ENCODE measurements around the gene LPAR3.

The LPAR3 gene

DNA sequence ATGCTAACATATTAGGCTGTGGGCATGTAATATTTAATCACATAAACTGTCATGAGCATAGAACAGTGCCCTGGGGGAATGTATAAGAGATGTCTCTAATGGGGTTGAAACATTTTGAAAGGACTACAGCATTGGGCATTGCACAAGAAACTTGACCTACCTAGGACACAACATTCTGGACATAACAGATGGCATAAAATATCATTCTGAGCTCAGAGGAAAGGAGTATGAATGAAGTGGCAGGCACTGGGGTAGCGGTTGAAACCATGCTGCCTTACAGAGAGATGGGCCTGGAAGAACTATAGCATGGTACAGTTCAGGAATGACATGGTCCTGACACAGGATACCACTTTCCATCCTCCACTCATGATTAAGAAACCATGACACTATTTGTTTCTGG is 69.0 kb downstream of the LPAR3 start:
- DNase-seq = no peak

DNA sequence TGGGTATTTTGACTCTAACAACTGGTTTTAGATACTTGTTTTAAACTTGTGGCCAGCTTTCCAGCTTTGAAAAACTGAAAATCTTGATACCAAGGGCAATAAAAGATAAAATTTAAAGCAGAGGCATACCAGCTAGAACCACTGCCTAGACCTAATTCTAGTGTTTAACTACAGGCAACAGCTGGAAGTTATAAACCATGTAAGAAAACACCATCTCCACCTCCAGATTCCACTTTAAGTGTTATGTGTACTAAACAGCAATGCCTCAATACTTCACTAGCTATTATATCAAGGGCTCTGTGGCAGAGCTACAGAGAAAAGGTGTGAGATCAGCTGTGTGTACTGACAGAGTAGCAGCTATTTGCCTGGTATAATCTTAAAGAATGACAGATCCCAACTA is 69.5 kb downstream of the LPAR3 start:
- no peak for DNase-seq

DNA sequence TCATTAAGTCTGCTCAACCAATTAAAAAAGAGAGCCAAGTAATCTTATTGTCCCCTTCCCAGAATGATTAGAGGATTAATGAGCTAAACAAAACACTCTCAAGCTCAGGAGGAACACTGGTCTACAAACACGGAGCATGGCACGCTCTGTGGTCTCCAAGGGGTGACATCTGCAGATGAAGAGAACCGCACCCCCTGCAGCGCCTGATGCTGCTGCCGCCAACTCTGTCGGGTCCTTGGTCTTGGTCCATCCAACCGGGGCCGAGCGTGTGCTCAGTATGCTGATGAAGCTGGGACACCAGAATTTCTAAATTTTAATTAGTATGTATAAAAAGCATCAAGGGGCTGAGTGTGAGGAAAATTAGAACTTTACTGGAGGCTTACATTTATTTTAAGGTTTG is 82.7 kb downstream of the LPAR3 start:
- DNase-seq = no peak

DNA sequence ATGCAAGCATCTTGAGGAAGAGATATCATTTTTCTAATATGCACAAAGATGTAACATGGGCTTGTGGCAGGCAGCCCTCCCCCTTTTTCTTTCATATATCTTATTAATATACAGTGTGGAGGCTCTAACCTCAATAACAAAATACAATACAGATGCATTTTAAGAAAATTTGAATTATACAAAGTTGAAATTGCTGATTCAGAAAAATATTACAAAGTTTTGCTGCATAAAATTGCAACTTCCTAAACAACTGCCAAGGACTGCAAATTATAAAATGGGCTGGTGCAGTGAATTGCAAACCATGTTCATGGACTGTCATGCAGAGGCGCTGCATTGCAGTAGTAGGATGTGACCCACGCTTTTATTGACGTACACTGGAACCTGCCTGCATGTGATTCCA is 84.0 kb downstream of the LPAR3 start:
- no peak for DNase-seq

DNA sequence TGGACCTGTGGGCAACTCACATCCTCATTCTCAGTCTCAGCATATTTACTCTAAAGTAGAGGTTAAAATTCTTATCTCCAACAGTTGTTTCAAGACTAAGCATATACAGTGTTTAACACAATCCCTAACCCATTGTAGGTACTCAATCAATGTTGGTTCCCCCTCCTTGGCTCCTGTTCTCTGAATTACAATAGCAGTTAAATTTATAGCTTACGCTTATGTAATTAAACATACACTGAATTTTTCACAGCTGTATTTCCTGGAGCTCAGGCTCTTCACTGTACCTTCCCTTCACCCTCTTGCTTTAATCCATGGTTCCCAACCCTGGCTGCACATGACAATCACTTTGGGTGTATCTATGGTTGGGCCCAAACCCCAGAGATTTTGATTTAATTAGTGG is 89.4 kb downstream of the LPAR3 start:
- DNase-seq = no peak

DNA sequence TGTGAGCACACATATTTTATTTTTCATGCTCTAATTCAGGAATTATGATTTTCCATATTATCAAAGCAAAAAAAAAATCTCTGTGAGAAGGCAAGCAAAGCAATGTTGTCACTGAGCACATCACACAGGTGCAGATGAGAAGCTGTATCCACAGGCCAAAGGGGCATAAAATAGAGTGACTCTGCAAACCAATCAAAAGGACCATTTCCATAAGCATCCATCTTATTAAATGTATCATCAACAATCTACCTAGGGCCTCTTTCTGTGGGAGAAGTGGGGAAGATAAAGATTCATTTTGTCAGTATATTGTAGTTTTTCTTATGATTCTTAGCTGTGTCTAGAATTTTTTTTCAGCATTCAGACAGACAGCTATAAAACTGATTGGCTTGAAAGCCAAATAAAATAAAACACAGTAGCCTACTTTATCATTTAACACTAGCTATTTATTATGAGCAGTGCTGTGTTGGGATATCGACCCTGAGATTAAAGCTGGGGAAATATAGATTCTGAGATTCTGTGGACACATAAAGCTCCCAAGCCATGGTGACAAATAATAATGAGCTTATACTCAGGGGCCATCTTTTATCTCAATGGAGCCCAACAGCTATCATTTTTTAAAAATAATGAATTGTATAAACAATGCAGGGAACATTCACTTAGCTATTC is 90.3 kb downstream of the LPAR3 start:
- DNase-seq = no peak

DNA sequence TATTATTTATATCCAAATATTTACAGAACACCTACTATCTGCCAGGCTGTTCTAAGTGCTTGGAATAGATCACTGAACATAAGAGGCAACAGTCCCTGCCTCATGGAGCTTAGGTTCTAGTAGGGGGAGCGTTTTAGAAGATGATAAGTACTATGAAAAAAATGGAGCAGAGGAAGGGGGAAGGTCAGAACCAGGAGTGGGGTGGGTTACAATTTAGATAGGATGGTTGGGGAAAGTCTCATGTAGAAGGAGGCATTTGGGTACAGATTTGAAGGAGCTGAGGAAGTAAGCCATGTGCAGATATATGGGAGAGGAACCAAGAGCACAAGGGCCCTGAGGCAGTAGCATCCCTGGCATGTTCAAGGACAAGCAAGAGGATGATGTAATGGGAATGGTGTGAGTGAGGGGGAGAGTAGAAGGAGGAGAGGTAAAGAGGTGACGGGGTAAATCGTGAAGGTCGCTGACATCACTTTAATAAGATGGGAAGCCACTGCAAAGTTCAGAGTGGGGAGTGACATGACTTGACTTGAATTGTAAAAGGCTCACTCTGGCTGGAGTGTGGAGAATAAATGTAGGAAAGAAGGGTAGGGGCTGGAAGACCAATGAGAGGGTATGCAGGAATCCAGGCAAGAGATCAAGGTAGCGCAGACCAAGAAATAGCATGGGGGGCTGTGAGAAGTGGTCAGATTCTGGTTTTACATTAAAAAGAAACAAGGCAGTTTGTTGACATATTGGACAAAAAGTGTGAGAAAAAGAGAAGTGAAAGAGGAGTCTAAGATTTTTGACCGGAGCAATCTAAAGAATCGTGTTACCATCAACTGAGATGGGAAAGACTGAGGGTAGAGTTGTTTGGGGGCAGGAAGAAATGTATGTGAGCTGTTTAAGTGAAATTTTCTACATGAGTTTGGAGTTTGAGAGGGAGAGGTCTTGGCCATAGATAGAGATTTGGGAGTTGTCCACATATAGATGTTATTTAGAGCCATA is 92.6 kb downstream of the LPAR3 start:
- no peak for DNase-seq

DNA sequence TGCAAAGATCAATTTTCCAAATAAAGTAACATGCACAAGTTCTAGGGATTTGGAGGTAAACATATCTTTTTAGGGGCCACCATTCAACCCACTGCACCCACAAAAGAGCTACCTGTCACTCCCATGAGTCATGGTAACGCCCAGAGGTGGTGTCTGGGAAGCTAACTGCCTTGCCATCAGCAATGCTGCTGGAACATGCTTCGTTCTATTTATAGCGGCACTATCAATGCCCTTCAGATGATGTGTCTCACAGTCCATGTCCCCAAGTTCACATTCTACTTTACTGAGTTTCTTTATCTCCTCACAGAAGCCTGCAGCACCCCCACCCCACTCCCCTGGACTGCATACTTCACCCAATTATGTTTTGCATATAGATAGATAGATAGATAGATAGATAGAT is 95.4 kb downstream of the LPAR3 start:
- DNase-seq = no peak

DNA sequence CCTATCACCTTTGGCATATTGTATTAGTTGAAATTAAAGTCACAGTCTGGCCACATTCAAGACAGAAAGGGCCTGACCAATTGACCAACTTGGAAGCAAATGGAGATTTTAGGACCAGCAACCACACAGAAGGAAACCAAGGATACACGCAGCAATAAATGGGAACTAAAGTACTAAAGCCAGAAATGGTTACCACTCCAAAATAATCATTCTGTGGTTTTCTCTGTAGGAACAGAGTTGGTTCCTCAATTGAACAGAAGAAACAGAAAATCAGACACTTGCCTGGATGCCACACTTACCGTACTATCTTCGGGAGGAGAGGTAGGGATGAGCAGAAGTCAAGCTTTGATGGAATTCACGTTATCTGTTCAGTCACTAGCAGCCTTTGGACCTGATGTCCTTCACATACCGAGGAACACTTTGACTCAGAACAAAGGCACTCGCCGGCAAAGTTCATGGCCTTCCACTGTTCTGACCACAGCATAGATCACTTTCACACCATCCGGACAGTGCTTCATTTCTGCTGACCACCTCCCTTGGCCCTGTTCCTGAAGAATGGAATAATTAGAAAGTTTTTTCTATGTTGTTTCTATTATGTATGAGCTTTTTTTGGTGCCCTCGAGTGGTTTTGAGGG is 96.9 kb downstream of the LPAR3 start:
- DNase-seq = no peak

DNA sequence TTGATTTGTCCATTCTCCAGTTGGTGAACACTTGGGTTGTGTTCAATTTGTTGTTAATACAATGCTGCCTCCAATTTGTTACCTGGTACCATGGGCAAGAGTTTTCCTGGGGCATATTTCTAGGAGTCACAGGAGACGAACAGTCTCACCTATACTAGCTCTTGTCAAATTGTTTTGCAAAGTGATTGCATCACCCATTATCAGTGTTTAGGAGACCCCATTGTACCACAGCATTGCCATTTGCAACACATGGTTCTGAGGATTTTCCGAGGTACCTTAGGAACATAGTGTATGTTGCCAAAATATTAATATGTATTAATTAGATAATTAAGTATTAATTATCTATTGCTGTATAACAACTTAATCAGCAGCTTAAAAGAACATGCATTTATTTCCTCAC is 97.8 kb downstream of the LPAR3 start:
- no peak for DNase-seq

DNA sequence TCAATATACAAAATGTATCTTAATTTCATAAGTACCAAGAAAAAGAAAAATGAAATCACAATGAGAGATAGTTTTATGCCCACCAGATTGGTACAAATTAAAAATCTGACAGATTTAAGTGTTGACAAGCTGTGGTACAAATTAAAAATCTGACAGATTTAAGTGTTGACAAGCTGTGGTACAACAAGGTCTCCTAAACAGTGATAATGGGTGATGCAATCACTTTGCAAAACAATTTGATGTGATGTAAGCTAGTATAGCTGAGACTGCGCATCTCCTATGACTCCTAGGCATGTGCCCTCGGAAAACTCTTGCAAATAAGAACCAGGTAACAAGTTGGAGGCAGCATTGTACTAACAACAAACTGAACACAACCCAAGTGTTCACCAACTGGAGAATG is 100.6 kb downstream of the LPAR3 start:
- DNase-seq = no peak

DNA sequence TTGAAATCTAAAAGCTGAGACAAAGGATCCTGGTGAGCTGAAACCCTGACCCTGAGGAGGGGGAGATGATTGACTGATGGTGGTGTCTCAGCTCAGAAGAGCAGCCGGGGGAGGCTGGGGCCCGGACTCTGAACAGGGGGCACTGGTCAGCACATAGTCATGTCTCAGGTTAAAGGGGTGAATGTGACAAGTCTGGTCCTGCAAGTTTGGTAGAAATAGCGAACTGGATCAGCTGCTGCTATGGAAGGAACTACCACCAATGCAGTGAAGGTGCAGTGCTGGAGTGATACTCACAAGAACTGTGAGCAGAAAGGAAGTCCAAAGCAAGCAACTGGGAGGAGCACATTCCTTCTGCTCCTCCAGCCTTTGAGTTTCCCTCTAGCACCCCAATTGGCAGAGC is 104.0 kb downstream of the LPAR3 start:
- no peak for DNase-seq

DNA sequence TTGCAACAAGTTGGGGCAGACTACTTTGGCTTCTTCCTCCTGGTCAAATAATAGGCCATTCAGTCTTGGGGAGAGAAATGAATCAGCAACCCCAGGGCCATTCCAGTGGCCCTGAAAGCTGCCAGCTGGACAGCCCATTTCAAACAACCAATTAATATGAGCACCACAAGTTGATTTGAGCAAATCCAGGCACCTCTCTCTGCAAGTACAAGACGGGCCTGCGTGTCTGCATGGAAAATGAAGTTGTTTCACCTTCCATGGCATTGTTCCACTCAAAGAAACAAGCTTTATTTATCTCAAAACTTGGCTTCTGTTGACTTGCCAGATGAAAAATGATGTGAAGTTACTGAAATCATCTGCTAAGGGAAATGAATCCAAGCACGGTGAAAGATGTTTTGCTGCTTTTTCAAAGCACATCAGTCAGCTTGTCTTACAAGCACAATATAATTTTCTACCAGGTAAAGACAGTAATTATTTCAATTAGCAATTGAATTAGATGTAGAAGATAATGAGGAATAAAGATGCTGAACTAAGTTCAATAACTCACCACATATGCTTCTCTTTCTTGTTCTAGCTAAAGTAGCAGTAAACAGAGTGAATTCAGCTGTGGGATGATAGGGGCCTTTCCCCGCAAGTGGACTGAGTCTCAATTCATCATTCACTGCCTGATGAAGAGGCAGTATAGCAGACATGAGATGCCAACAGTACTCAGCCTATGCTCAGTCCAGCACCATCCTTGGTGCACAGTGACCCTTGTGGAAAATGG is 107.6 kb downstream of the LPAR3 start:
- DNase-seq = no peak

DNA sequence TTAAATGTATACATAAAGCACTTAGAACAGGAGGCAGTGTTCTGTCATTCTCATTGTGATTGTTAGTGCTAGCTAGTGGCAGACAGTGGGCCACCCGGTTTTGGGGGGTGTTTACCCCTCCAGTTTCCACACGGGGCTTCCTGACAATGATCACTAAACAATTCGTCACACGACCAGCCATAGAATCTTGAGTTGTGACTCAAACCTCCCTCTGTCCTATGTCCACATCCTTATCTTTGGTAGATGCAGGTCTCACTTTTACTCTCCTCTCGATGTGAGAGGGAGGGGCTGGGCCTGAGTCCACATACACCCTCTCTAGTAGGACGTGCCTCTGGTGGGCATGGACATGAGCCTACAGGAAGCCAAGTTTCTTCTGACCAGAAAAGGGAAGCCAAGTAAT is 110.1 kb downstream of the LPAR3 start:
- DNase-seq = no peak

DNA sequence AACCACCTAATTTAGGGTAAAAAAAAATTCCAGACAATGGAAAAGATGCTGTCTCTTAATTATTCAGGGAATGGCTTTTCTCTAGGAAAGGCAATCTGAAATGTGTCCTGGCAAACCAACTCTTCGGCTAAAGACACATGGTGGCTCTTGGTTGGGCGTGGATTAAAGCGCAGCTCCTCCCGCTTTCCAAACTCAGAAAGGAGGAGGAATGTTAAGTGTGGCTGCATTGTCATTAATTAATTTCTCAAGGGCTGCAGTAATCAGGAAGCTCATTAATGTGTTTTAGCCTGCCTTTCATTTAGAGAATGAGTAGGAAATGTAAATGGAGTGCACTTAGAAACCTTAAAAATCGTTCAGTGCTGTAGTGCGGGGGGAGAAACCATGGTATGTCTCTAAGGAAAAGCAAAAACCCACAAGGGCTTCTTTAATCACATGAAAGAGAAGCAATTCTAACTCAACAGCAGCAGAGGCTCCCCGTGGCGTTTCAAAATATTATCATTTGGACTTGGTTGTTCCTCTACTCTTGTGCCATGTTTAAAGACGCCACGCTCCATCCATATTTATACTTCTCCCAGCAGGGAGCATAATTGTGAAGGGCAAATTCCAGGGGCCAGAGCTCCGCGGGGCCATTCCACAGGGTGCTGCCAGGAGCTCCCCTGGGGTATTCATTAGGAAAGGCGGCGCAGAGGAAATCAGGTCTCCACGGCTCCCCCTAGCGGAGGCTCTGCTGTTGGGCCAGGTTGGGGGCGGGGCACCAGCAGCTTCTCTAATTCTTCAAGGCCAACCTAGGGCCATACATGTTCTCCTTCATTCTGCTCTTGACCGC is 110.8 kb downstream of the LPAR3 start:
- DNase-seq = peak; percentile 71

DNA sequence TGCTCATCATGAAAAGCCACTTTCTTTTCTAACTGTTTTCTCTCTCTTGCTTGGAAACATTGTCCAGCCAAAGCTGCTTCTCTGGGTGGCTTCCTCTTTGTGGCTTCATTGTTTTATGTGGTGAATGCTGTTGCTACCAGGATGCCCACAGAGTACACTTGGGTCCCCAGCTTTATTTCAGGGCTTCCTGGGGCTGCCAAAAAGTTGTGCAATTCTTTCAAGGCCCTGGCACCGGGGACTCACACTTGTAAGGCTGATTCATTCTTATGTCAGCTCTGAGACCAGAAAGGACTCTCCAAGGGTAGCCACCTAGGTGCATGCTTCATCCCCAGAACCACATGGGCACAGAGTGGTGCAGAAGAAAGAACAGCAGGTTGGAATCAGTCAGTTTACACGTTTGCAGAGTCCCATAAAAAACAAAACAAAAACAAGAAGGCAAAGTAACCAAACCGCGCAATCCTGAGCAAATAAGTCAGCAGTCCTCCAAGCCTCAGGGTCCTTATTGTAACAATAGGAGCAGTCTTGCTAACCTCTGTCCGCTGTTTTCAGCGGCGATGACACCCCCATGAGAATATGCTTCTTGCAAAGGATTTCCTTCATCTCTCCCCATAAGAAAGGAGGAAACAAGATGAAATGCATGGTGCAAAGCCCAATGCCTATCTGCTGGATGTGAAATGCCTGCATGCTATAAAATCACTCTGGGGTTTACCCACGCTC is 112.8 kb downstream of the LPAR3 start:
- DNase-seq = no peak

DNA sequence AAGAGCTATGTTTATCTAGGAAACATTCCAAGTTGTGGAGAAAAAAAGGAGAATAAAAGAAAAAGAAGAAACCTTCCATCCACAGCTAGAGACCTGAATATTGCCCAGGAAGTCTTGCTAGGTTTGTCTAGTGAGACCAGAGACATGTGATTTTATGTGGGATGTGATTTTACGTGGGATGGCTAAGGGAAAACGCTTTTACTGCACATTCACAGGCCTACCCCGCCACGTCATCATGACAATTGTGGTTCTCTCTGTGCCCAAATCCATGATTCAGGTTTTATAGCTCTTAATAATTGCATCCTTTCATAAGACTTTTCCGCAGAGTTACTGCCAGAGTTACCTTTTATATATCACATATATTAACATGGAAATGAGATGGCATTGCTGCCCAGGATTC is 116.4 kb downstream of the LPAR3 start:
- DNase-seq = no peak

DNA sequence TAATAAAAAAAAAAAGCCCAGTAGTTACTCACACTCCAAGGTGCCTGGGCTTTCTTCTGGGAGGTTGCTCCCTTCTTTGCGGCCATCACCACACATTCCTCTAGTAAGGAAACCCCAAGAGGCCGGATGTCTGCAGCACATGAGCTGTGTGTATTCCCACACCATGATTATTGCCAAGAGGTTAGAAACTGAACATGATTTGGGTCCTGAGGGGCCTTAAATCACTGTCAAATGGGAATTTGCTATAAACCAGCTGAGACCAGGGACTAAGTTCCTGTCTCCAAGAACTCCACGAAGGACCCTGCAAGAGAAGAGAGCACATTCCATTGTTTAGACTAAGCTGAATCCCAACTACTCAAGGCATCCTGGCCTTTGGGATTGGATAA is 117.5 kb downstream of the LPAR3 start:
- no peak for DNase-seq

DNA sequence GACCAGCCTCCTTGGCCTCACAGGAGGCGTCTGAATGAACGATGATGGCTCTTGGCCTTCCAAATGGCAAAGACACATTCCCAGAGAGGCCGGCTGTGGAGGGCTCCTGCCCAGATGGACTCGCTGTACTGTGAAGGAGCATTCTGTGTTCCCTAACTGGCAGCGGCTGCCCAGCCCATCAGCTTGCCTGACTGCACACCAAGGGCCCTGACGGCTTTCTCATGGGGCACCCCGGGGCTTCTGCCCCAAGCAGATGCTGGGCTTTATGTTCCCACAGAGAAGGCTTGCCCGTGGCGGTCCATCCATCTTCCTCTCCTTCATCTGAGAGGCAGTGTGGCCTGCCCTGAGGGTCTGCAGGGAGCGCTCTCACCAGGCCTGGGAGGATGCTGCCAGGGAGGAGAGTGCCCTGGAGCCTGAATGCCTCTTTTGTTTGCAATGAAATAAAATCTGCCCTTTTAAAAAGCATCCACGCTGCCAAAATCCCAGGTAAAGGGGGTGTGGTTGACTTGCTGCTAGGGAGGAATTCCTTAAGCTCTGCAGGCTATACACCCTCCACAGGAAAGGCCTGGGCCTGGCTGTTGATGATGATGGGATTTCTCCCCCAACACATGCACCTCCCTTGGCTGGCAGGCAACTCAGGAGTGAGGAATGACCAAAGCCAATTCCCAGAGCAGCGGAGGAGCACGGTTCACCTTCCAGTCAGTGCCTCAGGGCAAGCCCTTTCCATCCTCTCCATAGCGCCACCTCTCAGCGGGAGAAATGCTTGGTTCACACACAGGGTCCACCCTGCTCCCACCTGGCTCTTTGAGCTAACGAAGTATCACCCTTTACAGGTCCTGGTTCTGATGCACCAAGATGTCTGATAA is 118.1 kb downstream of the LPAR3 start:
- no peak for DNase-seq

DNA sequence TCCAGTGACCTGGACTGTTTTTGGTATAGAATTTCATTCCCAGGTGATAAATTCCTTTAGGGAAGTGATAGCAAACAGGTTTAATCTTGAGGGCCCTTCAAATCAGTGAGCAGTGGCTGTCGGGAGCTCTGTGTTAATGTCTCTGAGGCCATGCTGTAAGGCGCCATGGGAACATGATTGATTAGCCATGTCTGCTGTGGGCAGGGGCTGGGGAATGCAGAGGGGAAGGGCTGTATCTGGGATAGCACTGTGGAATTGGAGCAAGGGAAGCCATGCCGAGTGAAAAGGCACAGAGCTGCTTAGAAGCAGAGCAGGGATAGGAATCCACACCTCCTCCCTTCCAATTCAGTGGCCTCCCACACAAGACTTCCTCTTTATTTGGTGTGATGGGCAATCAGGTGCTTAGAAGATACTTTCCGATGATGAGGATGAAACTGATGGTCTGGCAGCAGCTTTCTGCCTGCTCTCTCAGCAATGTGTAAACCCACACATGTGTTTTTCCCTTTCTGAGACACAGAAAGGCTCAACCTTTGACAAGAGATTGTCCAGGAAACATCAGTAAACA is 119.0 kb downstream of the LPAR3 start:
- no peak for DNase-seq
